ENCODE measurements around the gene ACACA.
"Not testable (repeated sequence)": the region's sequence is repeated elsewhere in the genome, so short reads cannot be mapped to it uniquely, and the experiment has no call there.

ACACA gene

DNA sequence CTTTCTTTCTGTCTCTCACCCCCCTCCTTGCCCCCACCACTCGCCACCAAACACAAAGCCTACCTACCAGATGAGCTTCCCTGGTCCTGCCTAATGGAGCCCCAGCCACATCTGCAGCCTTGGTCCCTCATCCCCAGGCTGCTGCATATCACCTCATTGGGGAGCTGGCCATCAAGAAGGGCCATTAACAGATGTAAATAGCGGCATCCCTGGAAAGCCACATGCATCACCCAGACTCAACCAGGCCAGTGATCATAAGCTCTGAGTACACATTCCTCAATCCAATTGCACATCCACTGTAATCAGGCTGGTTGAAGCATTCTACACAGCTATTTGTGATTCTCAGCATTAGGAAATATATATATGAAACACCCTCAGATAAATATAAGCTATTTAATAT, 242.6 kb downstream of the ACACA start:
- no peak for DNase-seq

GRCh38 chr17:37162800-37163199, 243.8 kb downstream of the ACACA start:
- DNase-seq: no peak

- no peak for DNase-seq
Measured at GRCh38 chr17:37160944-37161343, 245.7 kb downstream of the ACACA start.

GRCh38 chr17:37158290-37158689, 248.3 kb downstream of the ACACA start:
- DNase-seq: no peak

- DNase-seq: no peak
Measured at GRCh38 chr17:37148156-37148555, 258.5 kb downstream of the ACACA start.

- no peak for DNase-seq
Measured at GRCh38 chr17:37147301-37147812, 259.3 kb downstream of the ACACA start.

DNA sequence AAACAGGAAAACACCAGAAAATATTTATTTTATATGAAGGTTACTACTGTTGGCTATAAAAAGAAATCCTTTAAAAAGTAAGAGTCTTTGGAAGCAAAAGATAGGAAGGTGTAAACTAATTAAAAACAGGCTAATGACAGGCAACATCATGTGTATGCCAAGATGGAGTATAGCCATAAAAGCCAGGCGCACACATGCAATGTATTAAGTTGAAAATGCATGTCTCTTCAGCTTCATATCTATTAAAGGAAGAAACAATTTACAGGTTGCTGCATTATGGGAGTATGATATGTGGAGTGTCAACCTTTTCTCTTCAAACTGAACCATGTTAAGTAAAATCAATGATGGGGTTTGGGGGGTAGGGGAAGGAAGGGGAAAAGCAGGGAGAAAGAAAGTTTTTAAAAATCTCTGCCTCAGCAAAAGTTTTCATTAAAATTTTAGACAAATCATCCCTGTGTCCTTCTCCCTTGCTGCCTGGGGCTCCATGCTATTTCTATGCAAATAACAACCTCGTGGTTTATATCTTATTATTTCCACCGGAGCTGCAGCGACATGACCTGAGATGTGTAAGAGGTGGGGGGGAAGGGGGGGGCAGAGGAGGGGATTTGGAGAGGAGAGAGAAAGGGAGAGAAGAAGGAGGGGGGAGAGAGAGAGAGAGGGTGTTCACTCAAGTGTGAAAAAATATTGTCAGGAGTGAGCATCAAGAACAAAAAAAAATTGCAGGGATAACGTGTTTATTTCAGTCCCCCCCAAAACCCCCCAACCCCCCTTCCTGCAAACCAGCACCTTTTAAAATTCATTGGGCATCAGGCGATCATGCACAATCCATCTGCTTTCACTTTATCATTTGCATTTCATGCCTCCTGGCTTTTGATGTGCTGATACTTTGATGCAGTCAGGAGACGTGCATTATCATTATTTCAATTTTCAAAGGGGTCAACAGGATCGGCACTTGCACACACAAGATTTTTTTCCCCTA, 260.3 kb downstream of the ACACA start:
- DNase-seq: no peak

DNA sequence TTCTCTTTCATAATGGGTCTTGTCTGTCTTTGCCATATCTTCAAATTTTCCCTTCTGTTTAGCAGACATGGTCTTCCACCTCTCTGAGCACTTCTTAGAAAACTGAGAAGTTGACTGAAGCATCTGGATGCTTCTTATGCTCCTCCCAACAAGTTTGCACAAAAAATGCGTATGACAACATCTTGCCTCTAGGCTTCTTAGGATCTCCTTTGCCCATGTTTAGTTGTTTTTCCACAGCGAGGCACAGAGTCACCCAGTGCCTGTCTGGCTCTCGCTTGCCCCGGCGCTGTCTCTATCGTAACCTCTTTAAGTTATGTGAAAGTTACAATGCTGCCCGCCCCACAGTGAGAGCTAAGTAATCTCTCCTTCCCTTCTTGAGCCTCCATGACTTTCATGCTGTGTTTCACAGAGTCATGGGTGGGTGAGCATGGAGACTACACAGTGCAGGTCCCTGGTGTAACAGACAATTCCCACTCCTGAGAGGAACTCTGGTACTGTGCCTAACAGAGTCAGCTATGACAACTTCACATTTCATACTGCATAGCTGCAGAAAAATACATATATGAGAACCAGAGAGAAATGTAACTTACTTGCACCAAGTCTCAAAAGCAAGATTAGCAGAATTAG, 262.4 kb downstream of the ACACA start:
- DNase-seq: no peak

- not testable (repeated sequence) for DNase-seq
Measured at GRCh38 chr17:37143558-37143957, 263.1 kb downstream of the ACACA start.

DNA sequence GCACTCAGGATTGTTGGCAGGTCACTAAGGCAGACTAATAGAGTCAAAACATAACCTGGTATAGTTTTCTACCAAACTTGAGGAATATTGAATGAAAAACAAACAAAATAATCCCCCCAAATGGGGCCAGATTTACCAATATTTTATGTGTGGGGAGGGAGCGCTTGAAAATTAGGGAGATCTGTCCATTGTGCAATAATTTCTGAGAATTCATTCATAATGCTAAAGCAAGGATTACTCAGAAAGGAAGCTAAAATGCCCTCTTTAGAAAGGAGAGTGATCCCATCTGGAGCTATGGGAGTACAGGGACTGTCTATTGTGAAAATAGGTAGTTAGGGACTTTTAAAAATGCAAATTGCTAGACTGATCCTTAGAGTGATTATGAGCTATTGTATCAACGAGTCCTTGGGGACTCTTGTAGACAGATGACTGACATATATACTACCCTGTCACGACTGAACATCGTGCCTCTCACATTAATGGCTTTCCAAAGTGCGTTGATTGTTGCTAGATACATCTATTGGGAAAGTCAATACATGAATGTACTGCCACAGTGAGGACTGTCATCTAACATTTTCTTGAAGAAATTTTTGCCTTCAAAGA, 264.2 kb downstream of the ACACA start:
- DNase-seq: no peak

- DNase-seq: no peak
Measured at GRCh38 chr17:37138571-37139120, 268.0 kb downstream of the ACACA start.

DNA sequence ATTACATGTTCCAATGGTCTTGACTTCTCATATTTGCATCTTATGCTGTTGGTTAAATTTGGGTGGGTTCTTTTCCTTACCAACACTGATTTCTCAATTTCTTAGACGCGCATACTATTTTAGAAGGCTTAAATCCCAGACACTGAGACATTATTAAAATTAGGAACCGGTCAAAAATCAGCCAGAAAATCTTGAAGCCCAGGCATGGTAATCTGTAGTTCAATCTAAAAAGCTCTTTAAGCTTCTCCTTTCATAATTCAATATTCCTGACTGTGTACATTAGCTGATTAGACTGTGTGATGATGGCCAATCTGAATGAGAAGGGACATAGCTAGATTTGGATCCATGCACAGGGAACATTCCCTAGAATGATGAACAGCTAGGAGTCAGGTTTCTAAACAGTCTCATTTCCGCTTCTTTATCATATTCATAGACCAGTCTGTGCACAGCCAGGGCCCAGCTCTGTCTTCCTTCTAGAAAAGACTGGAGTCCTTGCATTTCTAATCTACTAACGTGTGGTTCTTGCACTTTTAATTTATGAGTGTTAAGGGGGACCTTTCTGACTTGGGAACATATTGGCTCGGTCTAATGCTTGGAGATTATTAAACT, 268.6 kb downstream of the ACACA start:
- DNase-seq: no peak

DNA sequence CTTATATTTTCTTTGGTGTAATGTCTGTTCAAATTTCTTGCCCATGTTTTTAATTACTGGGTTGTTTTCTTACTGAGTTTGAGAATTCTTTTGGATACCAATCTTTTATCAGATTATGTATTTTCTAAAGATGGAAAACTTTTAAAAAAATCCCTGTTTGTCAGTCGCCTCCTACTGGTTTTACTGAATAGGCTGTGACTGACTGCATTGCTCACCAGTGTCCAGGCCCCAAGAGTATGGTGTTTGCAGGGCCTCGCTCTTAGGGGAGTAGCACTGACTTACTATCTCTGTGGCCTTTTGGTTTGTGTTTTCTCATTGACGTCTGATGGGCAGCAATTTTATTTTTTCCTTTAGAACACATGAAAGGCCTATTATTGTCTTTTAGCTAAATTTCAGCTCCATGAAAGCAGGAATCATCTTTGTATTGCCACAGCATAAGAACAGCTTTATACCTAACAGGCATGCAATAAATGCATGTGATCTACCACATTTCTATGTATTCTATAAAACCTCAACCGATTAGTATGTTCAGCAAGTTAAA, 269.5 kb downstream of the ACACA start:
- no peak for DNase-seq

DNA sequence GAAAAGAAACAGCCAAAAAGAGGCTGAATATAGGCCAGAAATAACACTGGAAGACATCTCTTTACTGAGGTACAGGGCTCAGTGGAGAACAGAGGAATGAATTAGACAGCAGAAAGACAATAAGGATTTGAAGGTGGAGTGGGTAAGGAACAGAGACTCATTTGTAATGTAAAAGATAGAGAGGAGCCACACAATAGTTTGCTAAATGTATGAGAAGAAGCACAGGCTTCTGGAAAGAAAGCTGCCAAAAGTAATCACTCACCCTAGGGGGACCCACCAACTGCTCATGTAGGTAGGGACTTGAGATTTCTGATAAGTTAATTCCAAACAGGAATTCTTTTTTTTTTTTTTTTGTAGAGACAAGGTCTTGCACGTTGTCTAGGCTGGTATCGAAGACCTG, 271.1 kb downstream of the ACACA start:
- no peak for DNase-seq

DNA sequence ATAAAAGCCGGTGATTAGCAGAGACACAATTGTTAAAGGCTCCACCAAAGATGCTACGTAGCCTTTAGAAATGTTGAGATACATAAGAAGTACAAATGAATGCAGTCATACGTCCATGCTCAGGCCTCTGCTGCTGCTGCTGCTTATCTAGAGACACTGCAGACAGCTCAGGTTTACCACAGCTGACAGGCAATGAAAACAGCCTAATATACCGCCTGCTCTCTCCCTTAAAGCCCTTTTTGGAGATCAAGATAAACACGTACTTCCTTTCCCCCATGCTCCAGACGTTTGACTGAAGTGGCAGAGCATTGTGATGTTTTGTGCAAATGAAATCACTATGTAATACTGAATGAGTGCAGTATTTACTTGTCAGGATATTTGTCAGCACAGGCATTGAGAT, 272.6 kb downstream of the ACACA start:
- no peak for DNase-seq

- no peak for DNase-seq
Measured at GRCh38 chr17:37133136-37133535, 273.5 kb downstream of the ACACA start.

- no peak for DNase-seq
Measured at GRCh38 chr17:37131669-37132611, 274.7 kb downstream of the ACACA start.

GRCh38 chr17:37130984-37131446, 275.6 kb downstream of the ACACA start:
- DNase-seq: no peak

- DNase-seq: no peak
Measured at GRCh38 chr17:37124821-37125173, 281.8 kb downstream of the ACACA start.

DNA sequence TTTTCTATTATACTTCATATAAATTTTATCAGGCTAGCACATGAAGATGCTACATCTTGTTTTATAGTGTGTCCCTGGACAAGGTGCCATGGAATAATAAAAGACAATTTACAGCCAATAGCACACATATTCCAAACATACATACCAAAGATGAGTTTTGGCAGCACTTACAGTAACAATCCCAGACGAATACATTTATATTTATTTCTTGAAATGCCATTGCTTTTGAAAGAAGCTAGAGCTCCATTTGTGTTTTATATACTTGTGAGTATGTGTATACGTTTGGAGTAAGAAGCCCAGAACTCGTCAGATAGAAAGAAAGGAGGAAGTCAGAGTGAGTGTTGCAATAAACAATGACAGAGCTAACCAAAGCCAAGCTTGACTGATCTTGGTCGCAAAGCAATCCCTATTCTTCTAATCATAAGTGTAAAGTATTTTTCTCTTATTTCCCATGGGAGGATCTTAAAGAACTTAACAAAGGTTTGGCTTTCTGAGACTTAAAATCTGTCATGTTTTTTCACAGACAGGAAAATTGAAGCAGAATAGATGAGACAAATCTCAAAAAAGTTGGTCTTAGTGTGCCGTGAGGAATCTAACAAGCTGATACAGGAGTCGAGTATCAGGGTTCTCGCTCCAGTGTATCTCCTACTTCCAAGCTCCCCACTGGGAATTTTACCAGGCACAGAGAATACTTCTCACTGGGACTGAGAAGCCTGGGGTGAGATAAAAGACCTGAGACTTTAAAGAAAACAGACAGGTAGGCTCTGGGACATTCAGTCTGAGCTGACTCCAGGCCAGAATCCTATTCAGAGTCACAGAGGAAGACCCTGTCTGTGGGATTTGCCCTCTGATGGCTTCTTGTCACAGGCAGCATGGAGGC, 282.5 kb downstream of the ACACA start:
- DNase-seq: no peak
